Cardiac septum (tissue), 1 donor: ENCODE results near the gene FAM117B. TPM values are rescaled to one million over a fixed set of nuclear protein-coding genes. Genes with fewer than 3 reads are reported as not detected.
A peak's percentile ranks its signal among the peaks of the same experiment; 100 is the strongest.
"Not testable (repeated sequence)": the region's sequence is repeated elsewhere in the genome, so short reads cannot be mapped to it uniquely, and the experiment has no call there.

Experiments
- DNase-seq: peaks from one replicate; pipeline ENCODE4 v3.0.0-alpha.2; 2020; ENCODE audit warnings: low spot score
- intact Hi-C: fragments of 100-400 bp; cut with DNase I; formaldehyde crosslinking; loops from one replicate; pipeline ENCODE4 v1.14.0; 2022
- total RNA-seq: library from RNA; stranded (reverse); fragmentation: NEBNext Ultra II Directional; extraction: Animal tissue kit (Norgen Biotek cat#: 25700); gene quantifications from one replicate; pipeline ENCODE4 v1.2.1, GENCODE V29; 2021
- donor health status: DM: no; HTN: no; CAD: no.

The FAM117B gene
- total RNA-seq, 1 donor from 2014 or later, result 1.2 TPM

DNA sequence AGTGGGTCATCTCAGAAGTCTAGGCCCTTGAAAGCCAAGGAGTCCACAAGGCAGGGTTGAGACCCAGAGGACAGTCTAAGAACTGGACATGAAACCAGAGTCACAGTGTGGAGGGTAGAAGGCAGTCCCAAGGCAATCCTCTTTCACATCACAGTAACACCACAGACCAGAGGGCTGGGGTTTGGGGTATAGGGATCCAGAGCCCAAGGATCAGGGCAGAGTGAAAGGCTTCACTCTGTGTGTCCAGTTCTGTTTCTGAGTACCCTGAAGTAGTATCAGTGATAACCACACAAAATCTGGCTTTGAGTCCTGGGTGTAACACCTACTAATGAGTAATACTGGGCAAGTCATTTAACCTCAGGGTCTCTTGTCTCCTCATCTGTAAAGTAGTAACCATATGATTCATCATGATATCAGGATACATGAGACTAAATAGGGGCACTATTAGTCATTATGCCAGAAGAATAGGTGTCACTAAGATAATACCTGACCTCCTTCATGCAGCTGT is 145.8 kb downstream of the FAM117B start:
- DNase-seq, result no peak
- intact Hi-C loops, result no loop called here

DNA sequence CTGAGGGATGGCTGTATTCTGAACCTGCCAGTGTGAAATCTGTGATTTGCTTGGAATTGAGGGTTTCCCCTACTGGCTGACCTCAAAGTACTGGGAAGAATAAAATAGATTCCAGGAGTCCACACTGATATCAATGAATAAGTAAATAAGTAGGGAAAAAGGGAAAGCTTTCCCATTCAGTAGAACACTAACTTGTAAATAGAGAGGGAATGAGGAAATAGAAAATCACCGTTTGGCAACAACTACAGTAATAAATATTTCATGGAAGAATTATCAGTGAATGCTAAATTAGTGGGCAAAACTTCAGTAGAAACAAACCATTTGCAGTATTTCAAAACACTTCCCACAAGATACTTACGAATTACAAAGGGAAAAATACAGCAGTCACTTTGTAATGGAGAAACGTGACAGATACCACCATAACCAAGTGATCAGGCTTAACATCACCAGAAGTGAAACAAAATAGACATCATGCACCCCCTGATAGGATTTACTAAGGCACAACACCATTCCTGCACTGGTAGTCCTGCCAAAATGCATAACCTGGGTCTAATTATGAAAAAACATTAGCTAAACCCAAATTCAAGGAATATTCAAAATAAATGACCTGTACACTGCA is 148.3 kb downstream of the FAM117B start:
- DNase-seq, result no peak
- intact Hi-C loops, result no loop called here

GRCh38 chr2:202786842-202787241 is 152.1 kb downstream of the FAM117B start:
- no peak for DNase-seq
- intact Hi-C loops, result no loop called here

GRCh38 chr2:202790676-202791075 is 155.9 kb downstream of the FAM117B start:
- no peak for DNase-seq
- intact Hi-C loops, result no loop called here

DNA sequence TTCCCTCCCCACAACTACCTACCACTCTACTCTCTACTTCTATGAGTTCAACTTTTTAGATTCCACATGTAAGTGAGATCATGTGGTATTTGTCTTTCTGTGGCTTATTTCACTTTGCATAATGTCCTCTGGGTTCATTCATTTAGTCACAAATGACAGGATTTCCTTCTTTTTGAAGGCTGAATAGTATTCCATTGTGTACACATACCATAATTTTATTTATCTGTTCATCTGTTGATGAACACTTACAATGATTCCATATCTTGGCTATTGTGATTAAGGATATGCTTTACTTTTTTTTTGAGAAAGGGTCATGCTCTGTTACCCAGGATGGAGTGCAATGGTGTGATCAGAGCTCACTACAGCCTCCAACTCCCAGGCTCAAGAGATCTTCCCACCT is 163.2 kb downstream of the FAM117B start:
- intact Hi-C loops, result no loop called here
- no peak for DNase-seq

DNA sequence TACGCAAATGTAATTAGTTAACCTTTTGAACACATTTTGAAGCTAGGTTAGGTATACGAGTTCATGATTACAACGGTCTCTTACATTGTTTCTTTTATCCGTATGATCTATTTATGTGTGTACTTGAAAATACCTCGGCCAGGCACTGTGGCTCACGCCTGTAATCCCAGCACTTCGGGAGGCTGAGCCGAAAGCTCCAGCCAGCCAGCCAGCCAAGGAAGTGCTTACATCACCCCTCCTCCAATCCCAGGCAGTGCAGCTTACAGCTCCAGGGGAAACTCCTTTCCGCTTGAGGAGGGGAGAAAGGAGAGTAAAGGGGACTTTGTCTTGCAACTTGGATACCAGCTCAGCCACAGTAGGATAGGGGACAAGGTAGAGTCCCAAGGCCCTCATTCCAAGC is 171.1 kb downstream of the FAM117B start:
- DNase-seq, intact Hi-C loops: not testable (repeated sequence)

DNA sequence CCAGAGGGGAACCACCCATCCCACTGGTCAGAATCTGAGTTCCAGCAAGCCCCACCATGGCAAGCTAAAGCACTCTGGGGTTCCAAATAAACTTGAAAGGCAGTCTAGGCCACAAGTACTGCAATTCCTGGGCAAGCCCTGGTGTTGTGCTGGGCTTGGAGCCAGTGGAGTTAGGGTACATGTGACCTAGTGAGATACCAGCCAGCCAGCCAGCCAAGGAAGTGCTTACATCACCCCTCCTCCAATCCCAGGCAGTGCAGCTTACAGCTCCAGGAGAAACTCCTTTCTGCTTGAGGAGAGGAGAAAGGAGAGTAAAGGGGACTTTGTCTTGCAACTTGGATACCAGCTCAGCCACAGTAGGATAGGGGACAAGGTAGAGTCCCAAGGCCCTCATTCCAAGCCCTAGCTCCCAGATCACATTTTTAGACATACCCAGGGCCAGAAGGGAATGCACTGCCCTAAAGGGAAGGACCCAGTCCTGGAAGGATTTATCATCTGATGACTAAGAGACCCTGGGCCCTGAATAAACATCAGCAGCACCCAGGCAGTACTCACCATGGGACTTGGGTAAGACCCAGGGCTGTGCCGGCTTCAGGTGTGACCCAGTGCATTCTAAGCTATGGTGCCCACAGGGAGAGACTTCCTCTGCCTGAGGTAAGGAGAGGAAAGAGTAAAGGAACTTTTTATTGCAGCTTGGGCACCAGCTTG is 172.8 kb downstream of the FAM117B start:
- peak; percentile 78 for DNase-seq
- intact Hi-C loops, result not testable (repeated sequence)

GRCh38 chr2:202808754-202809153 is 174.0 kb downstream of the FAM117B start:
- DNase-seq, result no peak
- intact Hi-C loops, result no loop called here

DNA sequence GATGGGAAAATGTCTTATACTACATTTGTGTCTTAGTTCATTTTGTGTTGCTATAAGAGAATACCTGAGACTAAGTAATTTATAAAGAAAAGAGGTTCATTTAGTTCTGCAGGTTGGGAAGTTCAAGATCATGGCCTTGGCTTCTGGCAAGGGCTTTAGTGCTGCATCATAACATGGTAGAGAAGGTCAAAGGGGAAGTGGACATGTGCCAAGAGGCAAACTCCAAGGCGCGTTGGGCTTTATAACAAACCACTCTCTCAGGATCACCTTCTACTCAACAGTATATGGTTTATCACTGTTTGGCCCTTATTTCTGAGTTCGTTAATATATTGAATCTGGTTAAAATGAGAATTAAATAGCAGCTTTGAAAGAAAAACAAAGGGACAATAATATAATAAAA is 178.6 kb downstream of the FAM117B start:
- intact Hi-C loops, result no loop called here
- no peak for DNase-seq

- DNase-seq, result no peak
- intact Hi-C loops, result no loop called here
These were observed 179.5 kb downstream of the FAM117B start for GRCh38 chr2:202814226-202814625.

DNA sequence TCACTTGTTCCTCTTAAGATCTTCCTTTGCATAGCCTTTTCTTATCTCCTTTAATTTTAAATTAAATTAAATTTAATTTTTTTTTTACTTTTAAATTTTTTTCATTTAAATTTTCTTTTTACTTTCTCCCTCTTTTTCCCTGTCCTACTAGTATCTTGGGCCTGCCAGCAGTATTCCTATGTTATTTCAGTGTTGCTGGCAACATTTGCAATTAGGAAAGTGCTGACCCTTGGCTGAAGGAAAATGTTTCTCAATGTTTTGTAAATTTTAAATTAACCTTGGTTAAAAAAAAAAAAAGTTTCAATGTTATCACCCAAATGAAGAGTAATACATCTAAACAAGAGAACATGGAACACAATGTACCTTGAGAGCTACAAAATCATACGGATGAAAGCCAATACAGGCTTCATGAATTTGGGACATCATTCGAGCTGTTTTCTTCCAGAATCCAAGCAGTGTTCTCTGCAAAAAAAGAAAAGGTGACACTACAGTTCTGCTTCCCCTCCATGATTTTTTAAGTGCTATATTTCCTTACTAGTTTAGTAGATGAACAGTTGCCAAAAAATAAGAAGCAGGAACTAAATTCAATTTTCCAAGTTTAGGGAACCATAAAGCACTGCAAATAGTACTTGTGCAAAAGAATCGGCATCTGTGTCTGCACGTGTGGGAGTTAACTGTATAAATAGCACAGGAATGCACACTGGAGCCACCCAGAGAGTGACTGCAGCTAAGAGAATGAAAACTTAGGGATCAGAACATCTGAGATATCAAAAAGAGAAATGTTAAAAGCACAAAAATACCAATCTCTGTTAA is 181.0 kb downstream of the FAM117B start:
- DNase-seq, result no peak
- intact Hi-C loops, result no loop called here

DNA sequence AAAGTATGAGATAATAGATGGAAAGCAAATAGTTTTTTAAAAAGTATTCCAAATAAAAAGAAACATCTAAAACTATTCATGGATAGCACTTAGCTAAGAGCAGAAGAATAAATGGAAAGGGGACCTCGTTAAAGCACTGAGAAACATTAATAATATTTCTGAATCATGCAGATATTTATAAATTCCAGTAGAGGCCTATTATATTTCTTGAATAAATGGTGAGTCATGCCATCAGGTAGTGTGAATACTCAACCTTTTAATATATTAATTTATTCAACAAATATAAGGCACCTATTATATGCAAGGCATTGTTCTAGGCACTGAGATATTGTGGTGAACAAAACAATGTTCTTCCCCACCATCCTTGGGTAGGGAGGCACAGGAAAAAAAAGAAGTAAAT is 183.0 kb downstream of the FAM117B start:
- intact Hi-C loops, result no loop called here

DNA sequence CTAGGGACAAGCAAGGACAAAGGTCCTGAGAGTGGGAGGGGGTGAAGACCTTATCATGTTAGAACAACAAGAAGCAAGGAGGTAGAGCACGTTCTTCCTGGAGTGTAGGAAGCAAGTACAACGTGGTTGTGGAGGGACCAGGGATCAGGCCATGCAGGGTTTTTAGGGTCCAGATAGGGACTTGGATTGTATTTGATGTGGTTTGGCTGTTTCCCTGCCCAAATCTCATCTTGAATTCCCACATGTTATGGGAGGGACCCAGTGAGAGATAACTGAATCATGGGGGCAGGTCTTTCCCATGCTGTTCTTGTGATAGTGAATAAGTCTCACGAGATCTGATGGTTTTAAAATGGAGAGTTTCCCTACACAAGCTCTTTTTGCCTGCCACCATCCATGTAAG is 183.6 kb downstream of the FAM117B start:
- intact Hi-C loops, result no loop called here
- no peak for DNase-seq

More for the DNA sequence above, 183.0 kb downstream of the FAM117B start:
- no peak for DNase-seq

Other genes with a start within 250 kb of the FAM117B start
- 5.7 TPM for gene ICA1L, start 236.8 kb downstream of the FAM117B start, total RNA-seq